IPS DF 4.7 (cell line): Measurements from ENCODE around the gene RIPK4.

ENCODE experiments used
- DNase-seq: peaks from one replicate; pipeline ENCODE4 v3.0.0-alpha.2; 2013; ENCODE audit warnings: low spot score; ENCODE audit errors: extremely low read depth

RIPK4 gene

GRCh38 chr21:41692185-41692565 lies 74.7 kb downstream of the RIPK4 start:
- DNase-seq: no peak

GRCh38 chr21:41691205-41692184 lies 75.4 kb downstream of the RIPK4 start:
- no peak for DNase-seq
